ENCODE results near the gene MRPL30. TPM values are rescaled to one million over a fixed set of nuclear protein-coding genes. Genes with fewer than 3 reads are reported as not detected.

MRPL30 gene
- total RNA-seq, 6 donors from 2014 or later = 9.4 to 44.5 (median 17.0) TPM

DNA sequence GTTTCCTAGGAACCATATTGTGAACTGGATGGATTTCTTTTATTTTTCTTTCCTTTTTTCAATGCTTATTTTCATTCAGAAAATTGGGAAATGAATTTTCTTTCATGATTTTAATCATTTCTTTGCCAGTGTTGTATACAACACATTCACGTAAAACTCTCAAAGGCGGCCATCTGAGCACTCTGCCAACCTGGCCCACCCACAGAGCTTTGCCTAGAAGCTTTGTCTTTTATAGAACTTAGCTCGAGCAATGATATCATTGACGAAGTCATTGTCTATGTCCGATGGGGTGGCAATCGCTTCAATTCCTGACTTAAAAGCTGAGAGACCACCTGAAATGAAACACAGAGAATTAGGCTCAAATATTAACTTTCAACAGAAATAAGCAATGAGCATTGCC, 61.2 kb downstream of the MRPL30 start:
- H3K4me1 ChIP-seq = no peaks in the 10 kb centered on the region
- 83 to 95% methylated on average over 6 of the region's 6 CpGs for WGBS, 2 donors
- TF ChIP-seq, protein P1, sequence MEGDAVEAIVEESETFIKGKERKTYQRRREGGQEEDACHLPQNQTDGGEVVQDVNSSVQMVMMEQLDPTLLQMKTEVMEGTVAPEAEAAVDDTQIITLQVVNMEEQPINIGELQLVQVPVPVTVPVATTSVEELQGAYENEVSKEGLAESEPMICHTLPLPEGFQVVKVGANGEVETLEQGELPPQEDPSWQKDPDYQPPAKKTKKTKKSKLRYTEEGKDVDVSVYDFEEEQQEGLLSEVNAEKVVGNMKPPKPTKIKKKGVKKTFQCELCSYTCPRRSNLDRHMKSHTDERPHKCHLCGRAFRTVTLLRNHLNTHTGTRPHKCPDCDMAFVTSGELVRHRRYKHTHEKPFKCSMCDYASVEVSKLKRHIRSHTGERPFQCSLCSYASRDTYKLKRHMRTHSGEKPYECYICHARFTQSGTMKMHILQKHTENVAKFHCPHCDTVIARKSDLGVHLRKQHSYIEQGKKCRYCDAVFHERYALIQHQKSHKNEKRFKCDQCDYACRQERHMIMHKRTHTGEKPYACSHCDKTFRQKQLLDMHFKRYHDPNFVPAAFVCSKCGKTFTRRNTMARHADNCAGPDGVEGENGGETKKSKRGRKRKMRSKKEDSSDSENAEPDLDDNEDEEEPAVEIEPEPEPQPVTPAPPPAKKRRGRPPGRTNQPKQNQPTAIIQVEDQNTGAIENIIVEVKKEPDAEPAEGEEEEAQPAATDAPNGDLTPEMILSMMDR (IDR thresholded peaks at IDR 0.05) = no peak
- no peak for TF ChIP-seq EP300 (IDR thresholded peaks at IDR 0.05)
- no peak for TF ChIP-seq POLR2AphosphoS5 (IDR thresholded peaks at IDR 0.05)
- no peak for TF ChIP-seq POLR2A (IDR thresholded peaks at IDR 0.05)
- DNase-seq (no peak), ATAC-seq (ENCODE audit: low FRiP score in 2 of 2) (no peak)
- no peak overlapping the region for H3K4me3 ChIP-seq
- no peaks in the 10 kb centered on the region for H3K27me3 ChIP-seq
- no peak overlapping the region for H3K27ac ChIP-seq
- no peaks in the 10 kb centered on the region for H3K36me3 ChIP-seq
- H3K9me3 ChIP-seq = no peaks in the 10 kb centered on the region

Small RNA genes lying within 50 kb of the gene (small RNA-seq; reads per million reads assigned to genes)
- gene AC092587.1 = 0 reads per million in 4 donors

Other genes with a start within 250 kb of the MRPL30 start
- gene CRACDL, start 245.0 kb upstream of the MRPL30 start, total RNA-seq = 10 to 100 TPM; 14.6 to 33.4 (median 20.2) TPM
- 1 to 10 TPM in 4 of 6 donors, under 1 TPM in 1, not detected in 1; 0.33 to 3.0 (median 1.5) TPM for gene C2orf15, start 39.5 kb upstream of the MRPL30 start, total RNA-seq
- 10 to 100 TPM in 2 of 6 donors, 1 to 10 TPM in 4; 3.9 to 33.8 (median 9.4) TPM for gene TSGA10, start 26.2 kb upstream of the MRPL30 start, total RNA-seq
- gene LIPT1, start 26.2 kb upstream of the MRPL30 start, total RNA-seq = 1 to 10 TPM; 3.6 to 8.4 (median 6.1) TPM
- gene MITD1, start 126 bp upstream of the MRPL30 start, total RNA-seq = 10 to 100 TPM; 17.3 to 41.9 (median 23.3) TPM
- gene LYG2, start 74.5 kb downstream of the MRPL30 start, total RNA-seq = not detected
- 1 to 10 TPM in 2 of 6 donors, under 1 TPM in 2, not detected in 2; 0.49 to 2.1 (median 1.1) TPM for gene LYG1, start 120.0 kb downstream of the MRPL30 start, total RNA-seq
- 10 to 100 TPM; 20.2 to 61.0 (median 26.9) TPM for gene TXNDC9, start 155.1 kb downstream of the MRPL30 start, total RNA-seq
- 10 to 100 TPM; 19.9 to 39.0 (median 28.7) TPM for gene EIF5B, start 156.2 kb downstream of the MRPL30 start, total RNA-seq